OCI-LY1 (cell line): ENCODE data around the gene LTBP2.

Experiments used
- CTCF ChIP-seq: fragments of 200-600 bp; sonication (generic), shearing (Covaris generic); IDR thresholded peaks from 2 replicates; pipeline ENCODE4 v1.5.1; 2017; ENCODE audit warnings: mild to moderate bottlenecking, antibody characterized with exemption, low read length, moderate library complexity, mixed read lengths
- EZH2 ChIP-seq: fragments of 200-600 bp; sonication (generic), shearing (Covaris generic); IDR thresholded peaks from 2 replicates; pipeline ENCODE4 v1.8.0; 2017; ENCODE audit warnings: borderline replicate concordance, mixed run types, mild to moderate bottlenecking, antibody characterized with exemption, low read length, moderate library complexity, mixed read lengths

GRCh38 chr14:74614508-74615495, 2.8 kb upstream of the LTBP2 start:
- TF ChIP-seq CTCF: no peak
- no peak for TF ChIP-seq EZH2
